ENCODE results near the gene SSR1. TPM values are rescaled to one million over a fixed set of nuclear protein-coding genes. Genes with fewer than 3 reads are reported as not detected.

Gene SSR1
- total and polyA plus RNA-seq, 9 of the 15 experiments (the other 6 are each of a cell fraction or from before 2014, with no cell fraction given) = 87.7 to 220 (median 144) TPM

DNA sequence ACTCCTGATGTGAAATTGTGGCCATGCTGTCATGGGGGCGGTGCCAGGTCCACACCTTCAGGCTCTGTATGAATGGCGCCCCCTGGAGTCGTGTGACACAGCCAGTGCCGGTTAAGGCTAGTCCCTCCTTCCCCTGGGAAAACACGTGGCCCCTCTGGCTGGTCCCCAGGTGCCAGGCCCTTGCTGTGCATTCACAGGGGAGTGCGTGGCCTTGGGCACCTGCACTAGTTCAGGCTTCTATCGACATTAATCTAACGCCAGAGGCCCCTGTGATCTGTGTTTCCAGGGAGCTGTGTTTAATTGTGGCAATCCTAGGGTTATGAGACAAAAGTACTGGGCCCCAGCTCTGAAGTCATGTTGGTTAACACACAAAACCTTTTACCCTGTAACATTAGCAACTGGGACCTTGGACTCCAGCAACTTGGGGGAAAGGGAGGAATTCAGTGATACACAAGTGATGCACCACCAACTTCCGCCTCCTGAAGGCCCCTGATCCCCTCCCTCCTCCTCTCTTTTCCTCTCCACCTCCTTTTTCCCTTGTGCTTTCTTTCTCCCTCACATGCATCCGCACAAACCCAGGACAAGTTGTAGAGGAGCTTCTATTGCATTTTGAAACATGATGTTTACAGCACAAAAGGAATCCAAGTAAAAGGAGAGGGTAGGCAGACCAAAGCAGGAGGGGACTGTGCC is 74.0 kb downstream of the SSR1 start (continued):
- TF ChIP-seq ZNF316 (IDR thresholded peaks at IDR 0.05) (no peak), PHB (CRISPR knock-in tag; IDR thresholded peaks at IDR 0.05) (no peak), SMARCE1 (IDR thresholded peaks at IDR 0.05) (no peak), RBM39 (optimal IDR thresholded peaks at IDR 0.05; ENCODE audit: low read depth, low read length) (no peak), LCOR (CRISPR knock-in tag; IDR thresholded peaks at IDR 0.05) (no peak), OTX1 (CRISPR knock-in tag; IDR thresholded peaks at IDR 0.05) (no peak), ZNF239 (CRISPR knock-in tag; IDR thresholded peaks at IDR 0.05) (no peak), KAT7 (CRISPR knock-in tag; IDR thresholded peaks at IDR 0.05; ENCODE audit: borderline replicate concordance) (peak; percentile 69; the same call in 1 of the 2 replicates), CBFA2T2 (conservative IDR thresholded peaks at IDR 0.05) (no peak), U2AF2 (optimal IDR thresholded peaks at IDR 0.05; ENCODE audit: low read depth, low read length) (no peak), DACH1 (IDR thresholded peaks at IDR 0.05; ENCODE audit: partially characterized antibody) (no peak)
- TF ChIP-seq, protein P1, sequence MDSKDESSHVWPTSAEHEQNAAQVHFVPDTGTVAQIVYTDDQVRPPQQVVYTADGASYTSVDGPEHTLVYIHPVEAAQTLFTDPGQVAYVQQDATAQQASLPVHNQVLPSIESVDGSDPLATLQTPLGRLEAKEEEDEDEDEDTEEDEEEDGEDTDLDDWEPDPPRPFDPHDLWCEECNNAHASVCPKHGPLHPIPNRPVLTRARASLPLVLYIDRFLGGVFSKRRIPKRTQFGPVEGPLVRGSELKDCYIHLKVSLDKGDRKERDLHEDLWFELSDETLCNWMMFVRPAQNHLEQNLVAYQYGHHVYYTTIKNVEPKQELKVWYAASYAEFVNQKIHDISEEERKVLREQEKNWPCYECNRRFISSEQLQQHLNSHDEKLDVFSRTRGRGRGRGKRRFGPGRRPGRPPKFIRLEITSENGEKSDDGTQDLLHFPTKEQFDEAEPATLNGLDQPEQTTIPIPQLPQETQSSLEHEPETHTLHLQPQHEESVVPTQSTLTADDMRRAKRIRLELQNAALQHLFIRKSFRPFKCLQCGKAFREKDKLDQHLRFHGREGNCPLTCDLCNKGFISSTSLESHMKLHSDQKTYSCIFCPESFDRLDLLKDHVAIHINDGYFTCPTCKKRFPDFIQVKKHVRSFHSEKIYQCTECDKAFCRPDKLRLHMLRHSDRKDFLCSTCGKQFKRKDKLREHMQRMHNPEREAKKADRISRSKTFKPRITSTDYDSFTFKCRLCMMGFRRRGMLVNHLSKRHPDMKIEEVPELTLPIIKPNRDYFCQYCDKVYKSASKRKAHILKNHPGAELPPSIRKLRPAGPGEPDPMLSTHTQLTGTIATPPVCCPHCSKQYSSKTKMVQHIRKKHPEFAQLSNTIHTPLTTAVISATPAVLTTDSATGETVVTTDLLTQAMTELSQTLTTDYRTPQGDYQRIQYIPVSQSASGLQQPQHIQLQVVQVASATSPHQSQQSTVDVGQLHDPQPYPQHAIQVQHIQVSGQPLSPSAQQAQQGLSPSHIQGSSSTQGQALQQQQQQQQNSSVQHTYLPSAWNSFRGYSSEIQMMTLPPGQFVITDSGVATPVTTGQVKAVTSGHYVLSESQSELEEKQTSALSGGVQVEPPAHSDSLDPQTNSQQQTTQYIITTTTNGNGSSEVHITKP (IDR thresholded peaks at IDR 0.05; ENCODE audit: partially characterized antibody) = no peak
- TF ChIP-seq, protein P2, sequence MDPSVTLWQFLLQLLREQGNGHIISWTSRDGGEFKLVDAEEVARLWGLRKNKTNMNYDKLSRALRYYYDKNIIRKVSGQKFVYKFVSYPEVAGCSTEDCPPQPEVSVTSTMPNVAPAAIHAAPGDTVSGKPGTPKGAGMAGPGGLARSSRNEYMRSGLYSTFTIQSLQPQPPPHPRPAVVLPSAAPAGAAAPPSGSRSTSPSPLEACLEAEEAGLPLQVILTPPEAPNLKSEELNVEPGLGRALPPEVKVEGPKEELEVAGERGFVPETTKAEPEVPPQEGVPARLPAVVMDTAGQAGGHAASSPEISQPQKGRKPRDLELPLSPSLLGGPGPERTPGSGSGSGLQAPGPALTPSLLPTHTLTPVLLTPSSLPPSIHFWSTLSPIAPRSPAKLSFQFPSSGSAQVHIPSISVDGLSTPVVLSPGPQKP (CRISPR knock-in tag; IDR thresholded peaks at IDR 0.05) = no peak
- TF ChIP-seq, protein P3, sequence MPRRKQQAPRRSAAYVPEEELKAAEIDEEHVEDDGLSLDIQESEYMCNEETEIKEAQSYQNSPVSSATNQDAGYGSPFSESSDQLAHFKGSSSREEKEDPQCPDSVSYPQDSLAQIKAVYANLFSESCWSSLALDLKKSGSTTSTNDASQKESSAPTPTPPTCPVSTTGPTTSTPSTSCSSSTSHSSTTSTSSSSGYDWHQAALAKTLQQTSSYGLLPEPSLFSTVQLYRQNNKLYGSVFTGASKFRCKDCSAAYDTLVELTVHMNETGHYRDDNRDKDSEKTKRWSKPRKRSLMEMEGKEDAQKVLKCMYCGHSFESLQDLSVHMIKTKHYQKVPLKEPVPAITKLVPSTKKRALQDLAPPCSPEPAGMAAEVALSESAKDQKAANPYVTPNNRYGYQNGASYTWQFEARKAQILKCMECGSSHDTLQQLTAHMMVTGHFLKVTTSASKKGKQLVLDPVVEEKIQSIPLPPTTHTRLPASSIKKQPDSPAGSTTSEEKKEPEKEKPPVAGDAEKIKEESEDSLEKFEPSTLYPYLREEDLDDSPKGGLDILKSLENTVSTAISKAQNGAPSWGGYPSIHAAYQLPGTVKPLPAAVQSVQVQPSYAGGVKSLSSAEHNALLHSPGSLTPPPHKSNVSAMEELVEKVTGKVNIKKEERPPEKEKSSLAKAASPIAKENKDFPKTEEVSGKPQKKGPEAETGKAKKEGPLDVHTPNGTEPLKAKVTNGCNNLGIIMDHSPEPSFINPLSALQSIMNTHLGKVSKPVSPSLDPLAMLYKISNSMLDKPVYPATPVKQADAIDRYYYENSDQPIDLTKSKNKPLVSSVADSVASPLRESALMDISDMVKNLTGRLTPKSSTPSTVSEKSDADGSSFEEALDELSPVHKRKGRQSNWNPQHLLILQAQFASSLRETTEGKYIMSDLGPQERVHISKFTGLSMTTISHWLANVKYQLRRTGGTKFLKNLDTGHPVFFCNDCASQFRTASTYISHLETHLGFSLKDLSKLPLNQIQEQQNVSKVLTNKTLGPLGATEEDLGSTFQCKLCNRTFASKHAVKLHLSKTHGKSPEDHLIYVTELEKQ (CRISPR knock-in tag; IDR thresholded peaks at IDR 0.05) = no peak
- TF ChIP-seq, protein P4, sequence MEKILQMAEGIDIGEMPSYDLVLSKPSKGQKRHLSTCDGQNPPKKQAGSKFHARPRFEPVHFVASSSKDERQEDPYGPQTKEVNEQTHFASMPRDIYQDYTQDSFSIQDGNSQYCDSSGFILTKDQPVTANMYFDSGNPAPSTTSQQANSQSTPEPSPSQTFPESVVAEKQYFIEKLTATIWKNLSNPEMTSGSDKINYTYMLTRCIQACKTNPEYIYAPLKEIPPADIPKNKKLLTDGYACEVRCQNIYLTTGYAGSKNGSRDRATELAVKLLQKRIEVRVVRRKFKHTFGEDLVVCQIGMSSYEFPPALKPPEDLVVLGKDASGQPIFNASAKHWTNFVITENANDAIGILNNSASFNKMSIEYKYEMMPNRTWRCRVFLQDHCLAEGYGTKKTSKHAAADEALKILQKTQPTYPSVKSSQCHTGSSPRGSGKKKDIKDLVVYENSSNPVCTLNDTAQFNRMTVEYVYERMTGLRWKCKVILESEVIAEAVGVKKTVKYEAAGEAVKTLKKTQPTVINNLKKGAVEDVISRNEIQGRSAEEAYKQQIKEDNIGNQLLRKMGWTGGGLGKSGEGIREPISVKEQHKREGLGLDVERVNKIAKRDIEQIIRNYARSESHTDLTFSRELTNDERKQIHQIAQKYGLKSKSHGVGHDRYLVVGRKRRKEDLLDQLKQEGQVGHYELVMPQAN (IDR thresholded peaks at IDR 0.05; ENCODE audit: borderline replicate concordance) = 0 out of 2 replicates have a peak, but pooled peaks have one; percentile 71
- TF ChIP-seq, protein P5, sequence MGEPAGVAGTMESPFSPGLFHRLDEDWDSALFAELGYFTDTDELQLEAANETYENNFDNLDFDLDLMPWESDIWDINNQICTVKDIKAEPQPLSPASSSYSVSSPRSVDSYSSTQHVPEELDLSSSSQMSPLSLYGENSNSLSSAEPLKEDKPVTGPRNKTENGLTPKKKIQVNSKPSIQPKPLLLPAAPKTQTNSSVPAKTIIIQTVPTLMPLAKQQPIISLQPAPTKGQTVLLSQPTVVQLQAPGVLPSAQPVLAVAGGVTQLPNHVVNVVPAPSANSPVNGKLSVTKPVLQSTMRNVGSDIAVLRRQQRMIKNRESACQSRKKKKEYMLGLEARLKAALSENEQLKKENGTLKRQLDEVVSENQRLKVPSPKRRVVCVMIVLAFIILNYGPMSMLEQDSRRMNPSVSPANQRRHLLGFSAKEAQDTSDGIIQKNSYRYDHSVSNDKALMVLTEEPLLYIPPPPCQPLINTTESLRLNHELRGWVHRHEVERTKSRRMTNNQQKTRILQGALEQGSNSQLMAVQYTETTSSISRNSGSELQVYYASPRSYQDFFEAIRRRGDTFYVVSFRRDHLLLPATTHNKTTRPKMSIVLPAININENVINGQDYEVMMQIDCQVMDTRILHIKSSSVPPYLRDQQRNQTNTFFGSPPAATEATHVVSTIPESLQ (CRISPR knock-in tag; IDR thresholded peaks at IDR 0.05) = no peak
